GM23248 (cell line): ENCODE measurements around the gene ESYT2.

Experiments used
- EZH2 ChIP-seq: fragments of 200-600 bp; sonication (generic); IDR thresholded peaks from 2 replicates; pipeline ENCODE4 v1.6.1; 2018; ENCODE audit warnings: antibody characterized with exemption, mild to moderate bottlenecking; ENCODE audit not compliant: insufficient read depth, poor library complexity, severe bottlenecking
- EZH2phosphoT487 ChIP-seq: fragments of 200-600 bp; sonication (generic); IDR thresholded peaks from 2 replicates; pipeline ENCODE4 v1.6.1; 2018; ENCODE audit warnings: antibody characterized with exemption, moderate library complexity, mild to moderate bottlenecking, low read depth; ENCODE audit not compliant: insufficient read depth

DNA sequence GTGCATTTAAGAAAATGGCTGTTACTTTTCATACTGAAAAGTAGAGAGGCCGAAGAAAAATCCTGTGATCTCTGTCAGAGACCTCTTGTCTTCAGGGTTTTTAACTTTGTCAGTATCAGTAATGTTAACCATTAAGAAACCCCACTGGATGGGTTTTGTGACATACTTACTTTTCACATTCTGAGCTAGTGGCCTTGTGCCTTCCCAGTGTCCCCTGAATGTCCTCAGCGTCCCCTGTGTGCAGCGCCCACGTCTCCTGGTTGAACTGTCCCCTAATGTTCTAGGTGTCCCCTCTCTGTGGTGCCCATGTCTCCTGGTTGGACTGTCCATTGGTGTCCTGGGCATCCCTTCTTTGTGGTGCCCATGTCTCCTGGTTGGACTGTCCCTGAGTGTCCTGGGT, 36.7 kb upstream of the ESYT2 start:
- no peak for TF ChIP-seq EZH2phosphoT487
- TF ChIP-seq EZH2 = no peak
